H9 (cell line): ENCODE measurements around the gene SYTL1. TPM values are rescaled to one million over a fixed set of nuclear protein-coding genes. Genes with fewer than 3 reads are reported as not detected.

Experiments used
- DNase-seq: peaks from one replicate; pipeline ENCODE4 v3.0.0-alpha.2; 2017
- H2AFZ ChIP-seq: one replicate; pipeline ENCODE4 v1.6.1; 2013; ENCODE audit warnings: mild to moderate bottlenecking, low read length, control low read depth, moderate library complexity
- H2AK5ac ChIP-seq: 2 replicates; pipeline ENCODE4 v1.6.1; 2013; ENCODE audit warnings: low read length, control low read depth, mixed read lengths; ENCODE audit not compliant: insufficient read length
- H2BK120ac ChIP-seq: one replicate; pipeline ENCODE4 v1.6.1; 2013; ENCODE audit warnings: low read depth, mild to moderate bottlenecking, low read length, control low read depth, inconsistent platforms; ENCODE audit not compliant: poor library complexity, severe bottlenecking
- H2BK12ac ChIP-seq: 2 replicates; pipeline ENCODE4 v1.6.1; 2013; ENCODE audit warnings: low read length, control low read depth, mixed read lengths, low read depth; ENCODE audit not compliant: insufficient read length
- H2BK15ac ChIP-seq: 2 replicates; pipeline ENCODE4 v1.6.1; 2013; ENCODE audit warnings: low read depth, low read length, control low read depth
- H2BK20ac ChIP-seq: one replicate; pipeline ENCODE4 v1.6.1; 2013; ENCODE audit warnings: low read depth, mild to moderate bottlenecking, low read length, control low read depth, inconsistent platforms; ENCODE audit not compliant: poor library complexity, severe bottlenecking
- H2BK5ac ChIP-seq: 2 replicates; pipeline ENCODE4 v1.6.1; 2013; ENCODE audit warnings: low read length, control low read depth, mixed read lengths; ENCODE audit not compliant: insufficient read length
- H3K14ac ChIP-seq: 2 replicates; pipeline ENCODE4 v1.6.1; 2013; ENCODE audit warnings: low read length, control low read depth; ENCODE audit not compliant: insufficient read depth
- H3K18ac ChIP-seq: 2 replicates; pipeline ENCODE4 v1.6.1; 2013; ENCODE audit warnings: low read depth, mild to moderate bottlenecking, mixed read lengths, low read length, control low read depth; ENCODE audit not compliant: insufficient read length
- H3K23ac ChIP-seq: 2 replicates; pipeline ENCODE4 v1.6.1; 2013; ENCODE audit warnings: low read length, control low read depth, mixed read lengths, low read depth; ENCODE audit not compliant: insufficient read length
- H3K23me2 ChIP-seq: 2 replicates; pipeline ENCODE4 v1.6.1; 2013; ENCODE audit warnings: low read depth, mild to moderate bottlenecking, mixed read lengths, low read length, control low read depth; ENCODE audit not compliant: insufficient read length, poor library complexity, severe bottlenecking
- H3K27ac ChIP-seq: 2 replicates; pipeline ENCODE4 v1.5.1; 2013; ENCODE audit warnings: low read length, control low read depth, mixed read lengths, low read depth; ENCODE audit not compliant: insufficient read length
- H3K27me3 ChIP-seq: 2 replicates; pipeline ENCODE4 v1.6.1; 2013; ENCODE audit warnings: low read length, control low read depth, inconsistent platforms; ENCODE audit not compliant: insufficient read depth
- H3K4ac ChIP-seq: 2 replicates; pipeline ENCODE4 v1.6.1; 2013; ENCODE audit warnings: low read depth, mild to moderate bottlenecking, control low read depth, inconsistent platforms, low read length, moderate library complexity
- H3K4me1 ChIP-seq: 2 replicates; pipeline ENCODE4 v1.6.1; 2013; ENCODE audit warnings: low read length, control low read depth, inconsistent platforms; ENCODE audit not compliant: insufficient read depth
- H3K4me2 ChIP-seq: 2 replicates; pipeline ENCODE4 v1.6.1; 2013; ENCODE audit warnings: low read length, control low read depth, mixed read lengths; ENCODE audit not compliant: insufficient read length, insufficient read depth
- H3K56ac ChIP-seq: 2 replicates; pipeline ENCODE4 v1.6.1; 2013; ENCODE audit warnings: low read depth, mild to moderate bottlenecking, mixed read lengths, low read length, control low read depth; ENCODE audit not compliant: insufficient read length
- H3K79me1 ChIP-seq: 2 replicates; pipeline ENCODE4 v1.6.1; 2013; ENCODE audit warnings: low read depth, mild to moderate bottlenecking, moderate library complexity, low read length, control low read depth, inconsistent platforms; ENCODE audit not compliant: insufficient read depth, poor library complexity, severe bottlenecking
- H3K79me2 ChIP-seq: 2 replicates; pipeline ENCODE4 v1.6.1; 2013; ENCODE audit warnings: low read length, control low read depth, inconsistent platforms; ENCODE audit not compliant: insufficient read depth
- H3K9ac ChIP-seq: 2 replicates; pipeline ENCODE4 v1.6.1; 2013; ENCODE audit warnings: low read length, control low read depth, mixed read lengths; ENCODE audit not compliant: insufficient read length; ENCODE audit errors: extremely low read depth
- H3K9me3 ChIP-seq: one replicate; pipeline ENCODE4 v1.6.1; 2013; ENCODE audit warnings: low read depth, low read length, inconsistent platforms; ENCODE audit not compliant: control insufficient read depth
- H3T11ph ChIP-seq: one replicate; pipeline ENCODE4 v1.6.1; 2013; ENCODE audit warnings: mild to moderate bottlenecking, low read length, control low read depth, inconsistent platforms
- H4K20me1 ChIP-seq: one replicate; pipeline ENCODE4 v1.6.1; 2013; ENCODE audit not compliant: control insufficient read depth, insufficient read length, insufficient read depth
- H4K5ac ChIP-seq: 2 replicates; pipeline ENCODE4 v1.6.1; 2013; ENCODE audit warnings: low read depth, mild to moderate bottlenecking, mixed read lengths, low read length, control low read depth; ENCODE audit not compliant: insufficient read length
- H4K8ac ChIP-seq: replicated peaks from 2 replicates; pipeline ENCODE4 v1.6.1; 2013; ENCODE audit warnings: low read length, control low read depth, mixed read lengths, low read depth; ENCODE audit not compliant: insufficient read length
- H4K91ac ChIP-seq: 2 replicates; pipeline ENCODE4 v1.6.1; 2013; ENCODE audit warnings: low read depth, mild to moderate bottlenecking, moderate library complexity, mixed read lengths, low read length, control low read depth; ENCODE audit not compliant: insufficient read length
- H3K27ac Mint-ChIP-seq, 3 experiments: 2 replicates in 2 of 3; 3 replicates in 1 of 3; pipeline ENCODE4 v1.8.0; 2020 to 2021; ENCODE audit warnings: mixed read lengths in 3 of 3, mild to moderate bottlenecking in 1 of 3, moderate library complexity in 1 of 3
- H3K27me3 Mint-ChIP-seq: 2 replicates; pipeline ENCODE4 v1.8.0; 2021; ENCODE audit warnings: low read depth, mild to moderate bottlenecking, moderate library complexity, mixed read lengths
- H3K36me3 Mint-ChIP-seq, 3 experiments: 2 replicates in 2 of 3; 3 replicates in 1 of 3; pipeline ENCODE4 v1.8.0; 2020 to 2021; ENCODE audit warnings: low read depth in 3 of 3, mixed read lengths in 3 of 3; ENCODE audit not compliant: insufficient read depth in 1 of 3
- H3K4me1 Mint-ChIP-seq, 2 experiments: 2 replicates each; pipeline ENCODE4 v1.8.0; 2020; ENCODE audit warnings: mixed read lengths in 2 of 2
- H3K4me3 Mint-ChIP-seq, 2 experiments: 2 replicates in 1 of 2; 3 replicates in 1 of 2; pipeline ENCODE4 v1.8.0; 2020 to 2021; ENCODE audit warnings: mild to moderate bottlenecking in 2 of 2, mixed read lengths in 2 of 2, moderate library complexity in 1 of 2
- H3K9me3 Mint-ChIP-seq, 2 experiments: 2 replicates in 1 of 2; 3 replicates in 1 of 2; pipeline ENCODE4 v1.8.0; 2020; ENCODE audit warnings: mild to moderate bottlenecking in 2 of 2, mixed read lengths in 2 of 2, moderate library complexity in 1 of 2
- CTCF ChIP-seq: fragments of 200-600 bp; sonication (generic); conservative IDR thresholded peaks from 3 replicates; pipeline ENCODE4 v1.8.0; 2021; ENCODE audit warnings: antibody characterized with exemption, mild to moderate bottlenecking
- WGBS: extraction: QIAGEN DNeasy Blood & Tissue Kit; methylation state at CpG from one replicate; pipeline ENCODE4 v1.1.7; 2013; ENCODE audit warnings: missing lambda C conversion rate, low lambda C conversion rate, mixed read lengths; ENCODE audit not compliant: insufficient read length; ENCODE audit errors: extremely low coverage; 5-methylcytosine and 5-hydroxymethylcytosine counted together
- total RNA-seq: library from RNA; stranded (reverse); gene quantifications from 2 replicates; pipeline ENCODE4 v1.2.1, GENCODE V29; 2021

The SYTL1 gene
- total RNA-seq, 1 experiment from 2014 or later = 12.0 TPM

- Mint-ChIP-seq H3K4me1 (peaks cover 35 to 36% of the 10 kb centered on the region in 2 experiments), H3K9me3 (no peaks in the 10 kb centered on the region; a peak in 2 of 5 replicates), H3K4me3 (peak overlapping the region; percentile 92 to 96), H3K27me3 (peaks cover 2% of the 10 kb centered on the region), H3K27ac (peak overlapping the region in 2 of 3 experiments; percentile 52 to 94; a peak in 3 of 7 replicates), H3K36me3 (peaks cover 0 to 4% (median 3%) of the 10 kb centered on the region in 3 experiments; a peak in 2 of 7 replicates)
- peak overlapping the region; percentile 36 for H3K4me2 ChIP-seq
- no peak overlapping the region for H2BK12ac ChIP-seq
- H3K14ac ChIP-seq = peak overlapping the region; percentile 34; the same call in 1 of the 2 replicates
- no peaks in the 10 kb centered on the region for H3K79me2 ChIP-seq
- H2BK120ac ChIP-seq = no peak overlapping the region
- DNase-seq = peak; percentile 58
- H4K5ac ChIP-seq = no peak overlapping the region
- no peak overlapping the region for H2BK15ac ChIP-seq
- no peaks in the 10 kb centered on the region for H3K79me1 ChIP-seq
- H3K18ac ChIP-seq = peak overlapping the region; percentile 24
- peak overlapping the region; percentile 12 for H3K9ac ChIP-seq
- no peak overlapping the region for H2AFZ ChIP-seq
- no peaks in the 10 kb centered on the region for H3K27me3 ChIP-seq
- H3K23me2 ChIP-seq = peaks cover 4% of the 10 kb centered on the region
- no peak overlapping the region for H4K91ac ChIP-seq
- no peaks in the 10 kb centered on the region for H4K20me1 ChIP-seq
- no peak overlapping the region for H2AK5ac ChIP-seq
- peaks cover 2% of the 10 kb centered on the region for H3K4me1 ChIP-seq
- no peaks in the 10 kb centered on the region for H3K9me3 ChIP-seq
- TF ChIP-seq CTCF = peak; percentile 39; the same call in 2 of the 3 replicates
- H2BK5ac ChIP-seq = no peak overlapping the region
- H3K56ac ChIP-seq = no peak overlapping the region
- H3T11ph ChIP-seq = no peak overlapping the region
- no peak overlapping the region for H2BK20ac ChIP-seq
- no CpG with 5 or more reads among the region's 30 CpGs for WGBS
- no peak overlapping the region for H4K8ac ChIP-seq
- no peak overlapping the region for H3K23ac ChIP-seq
- H3K4ac ChIP-seq = no peak overlapping the region; the same call in 1 of the 2 replicates
- H3K27ac ChIP-seq = no peak overlapping the region
Observed at GRCh38 chr1:27392778-27393635, 51.2 kb downstream of the SYTL1 start.
